ENCODE results near the gene POLRMT.

The POLRMT gene

DNA sequence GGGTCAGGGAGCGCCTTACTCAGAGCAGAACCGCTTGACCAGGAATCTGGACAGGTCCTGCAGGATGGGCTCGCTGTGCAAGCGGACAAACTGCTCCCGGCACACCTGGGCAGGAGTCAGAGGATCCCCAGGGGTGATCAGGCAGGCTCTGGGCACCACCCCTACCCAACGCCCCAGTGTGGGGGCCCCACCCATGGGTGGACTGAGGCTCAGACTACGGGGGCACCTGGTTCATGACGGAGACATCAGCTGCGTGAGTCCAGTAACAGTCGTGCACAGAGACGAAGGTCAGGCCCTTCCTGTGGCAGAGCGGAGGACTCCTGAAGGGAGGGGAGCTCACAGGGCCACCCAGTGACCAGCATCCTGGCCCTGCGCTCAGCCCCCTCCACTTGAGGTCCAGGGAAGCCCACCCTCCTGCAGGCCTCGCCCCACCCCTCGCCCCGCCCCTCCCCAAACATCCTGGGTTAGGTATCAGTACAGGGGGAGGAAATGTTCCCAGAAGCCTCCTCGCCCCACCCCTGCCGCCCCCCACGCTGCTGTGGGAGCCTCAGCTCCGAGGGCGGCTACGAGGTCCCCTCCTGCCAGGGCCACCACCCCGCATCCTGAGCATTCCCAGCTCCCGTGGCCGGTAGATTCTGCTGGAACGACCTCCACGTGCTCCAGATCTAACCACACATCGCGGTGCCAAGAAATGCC lies 15.6 kb downstream of the POLRMT start:
- Mint-ChIP-seq H3K27ac (no peak overlapping the region), H3K27me3 (ENCODE audit: low read depth) (no peaks in the 10 kb centered on the region), H3K4me3 (no peak overlapping the region), H3K4me1 (no peaks in the 10 kb centered on the region), H3K9me3 (no peaks in the 10 kb centered on the region), H3K36me3 (ENCODE audit: low read depth) (peaks cover 30% of the 10 kb centered on the region)
- no peak for TF ChIP-seq CTCF (IDR thresholded peaks at IDR 0.05; ENCODE audit: unreplicated experiment in 3 of 3)

DNA sequence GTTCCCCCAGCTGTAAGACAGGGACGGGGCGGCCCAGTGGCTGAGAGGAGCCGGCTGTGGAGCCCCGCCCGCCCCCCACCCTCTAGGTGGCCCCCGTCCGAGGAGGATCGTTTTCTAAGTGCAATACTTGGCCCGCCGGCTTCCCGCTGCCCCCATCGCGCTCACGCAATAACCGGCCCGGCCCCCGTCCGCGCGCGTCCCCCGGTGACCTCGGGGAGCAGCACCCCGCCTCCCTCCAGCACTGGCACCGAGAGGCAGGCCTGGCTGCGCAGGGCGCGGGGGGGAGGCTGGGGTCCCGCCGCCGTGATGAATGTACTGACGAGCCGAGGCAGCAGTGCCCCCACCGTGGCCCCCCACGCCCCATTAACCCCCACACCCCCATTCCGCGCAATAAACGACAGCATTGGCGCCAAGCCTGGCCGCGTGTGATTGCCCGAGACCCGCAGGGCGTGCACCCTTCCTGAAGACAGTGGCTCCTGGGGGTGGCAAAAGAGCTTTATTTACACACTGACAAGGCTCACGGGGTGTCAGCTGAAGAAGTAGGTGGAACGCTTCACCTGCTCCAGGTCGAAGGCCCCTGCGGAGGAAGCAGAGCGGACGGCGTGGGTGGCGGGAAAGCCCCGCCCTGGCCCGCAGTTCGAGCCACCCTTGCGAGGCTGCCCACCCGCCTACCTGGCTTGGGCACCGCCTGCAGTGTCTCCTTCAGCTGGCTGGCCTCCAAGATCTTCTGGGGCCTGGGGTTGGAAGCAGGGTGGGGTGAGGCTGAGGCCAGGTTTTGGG lies 16.4 kb downstream of the POLRMT start:
- no peak for TF ChIP-seq CTCF (IDR thresholded peaks at IDR 0.05; ENCODE audit: unreplicated experiment in 3 of 3)
- Mint-ChIP-seq H3K36me3 (ENCODE audit: low read depth) (peaks cover 35% of the 10 kb centered on the region), H3K27ac (no peak overlapping the region), H3K4me1 (no peaks in the 10 kb centered on the region), H3K9me3 (no peaks in the 10 kb centered on the region), H3K27me3 (ENCODE audit: low read depth) (no peaks in the 10 kb centered on the region), H3K4me3 (no peak overlapping the region)

DNA sequence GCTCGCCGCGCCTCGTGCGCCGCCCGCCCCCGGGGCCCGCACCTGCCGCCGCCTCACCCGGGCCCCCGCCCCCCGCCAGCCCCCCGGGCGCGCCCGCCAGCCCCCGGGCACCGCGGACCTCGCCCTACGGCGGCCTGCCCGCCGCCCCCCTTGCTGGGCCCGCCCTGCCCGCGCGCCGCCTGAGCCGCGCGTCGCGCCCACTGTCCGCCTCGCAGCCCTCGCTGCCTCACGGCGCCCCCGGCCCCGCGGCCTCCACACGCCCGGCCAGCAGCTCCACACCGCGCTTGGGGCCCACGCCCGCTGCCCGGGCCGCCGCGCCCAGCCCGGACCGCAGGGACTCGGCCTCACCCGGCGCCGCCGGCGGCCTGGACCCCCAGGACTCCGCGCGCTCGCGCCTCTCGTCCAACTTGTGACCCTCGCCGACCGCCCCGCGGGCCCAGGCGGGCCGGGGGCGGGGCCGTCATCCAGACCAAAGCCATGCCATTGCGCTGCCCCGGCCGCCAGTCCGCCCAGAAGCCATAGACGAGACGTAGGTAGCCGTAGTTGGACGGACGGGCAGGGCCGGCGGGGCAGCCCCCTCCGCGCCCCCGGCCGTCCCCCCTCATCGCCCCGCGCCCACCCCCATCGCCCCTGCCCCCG lies 17.2 kb downstream of the POLRMT start:
- Mint-ChIP-seq H3K36me3 (ENCODE audit: low read depth) (peaks cover 35% of the 10 kb centered on the region), H3K27me3 (ENCODE audit: low read depth) (no peaks in the 10 kb centered on the region), H3K27ac (no peak overlapping the region), H3K9me3 (no peaks in the 10 kb centered on the region), H3K4me1 (peaks cover 5% of the 10 kb centered on the region), H3K4me3 (no peak overlapping the region)
- no peak for TF ChIP-seq CTCF (IDR thresholded peaks at IDR 0.05; ENCODE audit: unreplicated experiment in 3 of 3)

DNA sequence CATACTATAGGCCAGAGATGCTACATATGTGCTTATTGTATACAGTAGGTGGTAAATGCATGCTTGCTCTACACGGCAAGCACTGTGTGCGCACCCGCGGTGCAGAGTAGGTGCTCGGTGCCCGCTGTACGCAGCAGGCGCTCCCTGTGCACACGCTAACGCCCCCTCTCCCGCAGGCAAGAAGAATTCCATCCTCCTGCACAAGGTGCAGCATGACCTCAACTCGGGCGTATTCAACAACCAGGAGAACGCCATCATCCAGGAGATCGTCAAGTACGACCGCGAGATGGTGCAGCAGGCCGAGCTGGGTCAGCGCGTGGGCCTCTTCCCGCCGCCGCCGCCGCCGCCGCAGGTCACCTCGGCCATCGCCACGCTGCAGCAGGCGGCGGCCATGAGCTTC lies 17.7 kb downstream of the POLRMT start:
- Mint-ChIP-seq H3K36me3 (ENCODE audit: low read depth) (peaks cover 35% of the 10 kb centered on the region), H3K4me3 (no peak overlapping the region), H3K27me3 (ENCODE audit: low read depth) (no peaks in the 10 kb centered on the region), H3K4me1 (peaks cover 11% of the 10 kb centered on the region), H3K27ac (no peak overlapping the region), H3K9me3 (no peaks in the 10 kb centered on the region)
- no peak for TF ChIP-seq CTCF (IDR thresholded peaks at IDR 0.05; ENCODE audit: unreplicated experiment in 3 of 3)

- peaks cover 11% of the 10 kb centered on the region for H3K4me1 Mint-ChIP-seq
- H3K9me3 Mint-ChIP-seq: no peaks in the 10 kb centered on the region
- no peak for TF ChIP-seq CTCF (IDR thresholded peaks at IDR 0.05; ENCODE audit: unreplicated experiment in 3 of 3)
- no peak overlapping the region for H3K27ac Mint-ChIP-seq
- peaks cover 29% of the 10 kb centered on the region for H3K36me3 Mint-ChIP-seq (ENCODE audit: low read depth)
- H3K27me3 Mint-ChIP-seq (ENCODE audit: low read depth): no peaks in the 10 kb centered on the region
- no peak overlapping the region for H3K4me3 Mint-ChIP-seq
Measured at GRCh38 chr19:613732-614567, 19.4 kb downstream of the POLRMT start.

Data from nephron (organoid).